Measurements from ENCODE around the gene TARM1. TPM values are rescaled to one million over a fixed set of nuclear protein-coding genes. Genes with fewer than 3 reads are reported as not detected.

The TARM1 gene
- total RNA-seq, result not detected in 2 replicates

DNA sequence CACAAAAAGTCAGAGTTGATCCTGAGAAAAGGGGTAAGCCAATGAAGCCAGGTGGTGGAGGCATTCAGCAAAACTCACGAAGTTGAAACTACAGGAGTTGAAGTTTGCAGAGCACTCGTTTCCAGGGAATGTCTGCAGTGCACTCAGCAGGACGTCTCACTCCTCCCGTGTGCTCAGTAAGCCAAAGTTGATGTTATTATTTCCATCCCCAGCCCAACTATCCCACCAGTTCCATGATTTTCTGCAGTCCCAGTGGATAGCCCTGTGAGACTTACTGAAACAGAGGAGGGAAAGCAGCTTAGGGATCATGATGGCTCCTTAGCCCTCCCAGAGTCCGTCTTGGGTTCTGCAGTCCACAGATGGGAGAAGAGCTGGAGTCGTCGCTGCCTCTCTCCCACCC is at the start of gene TARM1:
Gene TARM1, minus strand, starts transcription at position 334 of the 400 bp plus-strand sequence. Its CDS starts 25 bp downstream, at position 309.

DNA sequence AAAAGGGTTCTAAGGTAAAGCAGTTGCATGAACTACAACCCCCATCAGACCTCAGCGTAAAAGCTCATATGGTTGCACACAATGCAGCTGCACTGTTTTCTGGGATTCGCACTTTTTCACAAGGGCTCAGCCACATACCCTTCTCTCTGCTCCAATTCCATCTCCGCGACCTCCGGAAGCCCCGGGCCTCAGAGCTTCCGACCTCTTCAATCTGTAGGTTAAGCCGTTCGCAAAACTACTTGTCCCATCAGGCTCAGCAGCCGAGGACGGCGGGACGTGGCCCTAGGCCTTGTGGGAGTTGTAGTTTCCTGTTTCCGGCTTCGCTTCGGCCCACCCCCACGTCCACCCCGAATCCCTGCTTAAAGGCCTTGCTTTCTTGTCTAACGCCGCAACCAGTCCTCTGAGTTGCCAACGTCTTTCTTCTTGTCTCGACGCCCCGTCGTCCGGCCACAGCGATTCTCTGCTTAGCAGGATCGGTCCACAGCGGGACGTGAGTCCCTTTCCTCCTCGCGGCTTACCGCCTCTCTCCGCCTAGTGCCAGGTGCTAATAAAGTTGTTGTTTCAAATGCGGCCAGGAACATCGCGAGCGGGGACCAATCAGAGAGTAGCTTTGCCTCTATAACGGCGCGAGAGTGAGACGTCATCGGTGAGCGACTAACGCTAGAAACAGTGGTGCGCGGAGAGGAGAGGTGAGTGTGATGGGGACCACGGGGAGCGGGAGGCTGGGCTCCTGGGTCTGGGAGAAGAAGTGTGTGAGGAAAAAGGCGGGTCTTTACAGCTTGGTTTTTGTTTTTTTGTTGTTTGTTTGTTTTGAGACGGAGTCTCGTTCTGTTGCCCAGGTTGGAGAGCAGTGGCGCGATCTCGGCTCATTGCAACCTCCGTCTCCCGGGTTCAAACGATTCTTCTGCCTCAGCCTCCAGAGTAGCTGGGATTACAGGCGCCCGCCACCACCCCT is 34.2 kb upstream of the TARM1 start, which contains the start of the genes PRPF31 and TFPT:
Gene PRPF31, plus strand, starts transcription at position 646 of the 955 bp plus-strand sequence. CDS start 2,525 bp downstream, outside the sequence.
Gene TFPT, minus strand, starts transcription at position 549 of the 955 bp plus-strand sequence. Its CDS starts 388 bp downstream, at position 161.

GRCh38 chr19:54102421-54103169 is 21.4 kb upstream of the TARM1 start, which contains the start of gene NDUFA3:
Gene NDUFA3, plus strand, starts transcription at chr19:54102855. Its CDS starts 24 bp downstream, at chr19:54102879.

DNA sequence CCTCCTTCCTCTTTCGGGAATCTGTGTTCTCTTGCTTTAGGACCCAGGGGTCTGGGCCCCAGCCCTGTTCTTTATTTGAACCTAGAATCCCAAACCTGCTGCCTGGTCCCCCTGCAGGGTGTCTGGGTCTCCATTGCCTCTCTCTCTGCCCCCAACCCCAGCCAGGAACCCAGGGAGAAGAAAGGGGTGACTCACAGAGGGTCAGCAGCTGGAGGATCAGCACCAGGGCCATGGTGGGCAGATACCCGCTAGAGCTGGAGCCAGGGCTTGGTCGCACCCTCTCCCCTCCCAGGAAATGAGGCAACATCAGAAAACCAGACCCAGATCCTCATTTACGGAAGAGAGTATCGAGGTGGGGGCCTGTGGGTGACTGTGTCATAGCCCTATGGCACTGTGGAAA is 19.4 kb upstream of the TARM1 start, which contains the start of gene OSCAR:
Gene OSCAR, minus strand, starts transcription at position 243 of the 400 bp plus-strand sequence. Its CDS starts 11 bp downstream, at position 232.

DNA sequence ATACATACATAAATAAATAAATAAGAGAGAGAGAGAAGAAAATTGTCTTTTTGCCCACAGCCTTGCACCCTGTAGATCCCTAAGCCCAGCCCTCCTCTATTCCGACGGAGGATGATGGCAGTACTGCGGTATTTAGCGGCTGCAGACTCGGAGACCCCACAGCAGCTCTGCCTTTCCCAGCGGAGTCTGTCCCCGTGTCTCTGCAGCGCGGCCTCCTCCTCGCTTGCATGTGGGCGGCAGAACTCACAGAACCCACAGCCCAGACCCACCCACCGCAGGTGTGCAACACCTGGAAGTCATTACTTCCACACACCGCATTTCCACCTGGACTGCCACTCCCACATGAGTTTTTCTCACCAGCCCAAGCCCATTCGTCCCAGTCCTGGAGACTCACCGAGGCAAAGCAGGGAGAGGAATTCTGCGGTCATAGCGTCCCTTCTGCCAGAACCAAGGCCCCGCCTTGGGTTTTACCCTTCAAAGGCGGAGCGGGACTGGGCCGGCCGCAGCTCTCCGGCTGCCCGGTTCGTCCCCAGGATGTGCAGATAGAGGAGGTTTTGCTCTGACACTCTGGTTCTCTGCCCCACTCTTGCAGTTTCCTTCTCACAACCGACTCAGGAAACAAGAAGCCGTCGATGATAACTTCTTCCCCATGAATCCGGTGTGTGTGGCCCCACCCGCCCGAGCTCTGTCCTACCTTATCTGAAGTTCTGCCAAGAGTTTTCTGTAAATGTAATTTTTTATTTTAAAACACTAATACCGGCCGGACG is 17.6 kb downstream of the TARM1 start, which contains the start of gene VSTM1:
Gene VSTM1, minus strand, starts transcription at position 548 of the 767 bp plus-strand sequence. Its CDS starts 120 bp downstream, at position 428.

Other genes starting within 250 kb of the TARM1 start
- 113 and 130 TPM in 2 replicates for gene MYADM, start 213.5 kb downstream of the TARM1 start, total RNA-seq
- not detected in 2 replicates for gene PRKCG, start 199.2 kb downstream of the TARM1 start, total RNA-seq
- not detected in 2 replicates for gene CACNG7, start 172.1 kb downstream of the TARM1 start, total RNA-seq
- gene CACNG8, start 118.4 kb downstream of the TARM1 start, total RNA-seq, result 0.15 and 0.20 TPM in 2 replicates
- gene CACNG6, start 89.7 kb downstream of the TARM1 start, total RNA-seq, result 3.9 and 4.9 TPM in 2 replicates
- gene VSTM1, start 17.5 kb downstream of the TARM1 start, total RNA-seq, result not detected in 2 replicates
- not detected in 2 replicates for gene OSCAR, start 19.4 kb upstream of the TARM1 start, total RNA-seq
- gene NDUFA3, start 21.5 kb upstream of the TARM1 start, total RNA-seq, result 25.6 and 46.0 TPM in 2 replicates
- 57.4 and 58.0 TPM in 2 replicates for gene TFPT, start 34.3 kb upstream of the TARM1 start, total RNA-seq
- 107 and 123 TPM in 2 replicates for gene PRPF31, start 34.4 kb upstream of the TARM1 start, total RNA-seq
- 11.1 and 15.0 TPM in 2 replicates for gene CNOT3, start 56.4 kb upstream of the TARM1 start, total RNA-seq
- 5.9 and 9.5 TPM in 2 replicates for gene LENG1, start 78.4 kb upstream of the TARM1 start, total RNA-seq
- gene TMC4, start 91.8 kb upstream of the TARM1 start, total RNA-seq, result not detected in 2 replicates
- 176 and 214 TPM in 2 replicates for gene MBOAT7, start 108.2 kb upstream of the TARM1 start, total RNA-seq
- 92.1 and 103 TPM in 2 replicates for gene TSEN34, start 109.9 kb upstream of the TARM1 start, total RNA-seq
- gene RPS9, start 119.5 kb upstream of the TARM1 start, total RNA-seq, result 2,166 and 2,183 TPM in 2 replicates
- not detected in 2 replicates for gene LILRB3, start 141.6 kb upstream of the TARM1 start, total RNA-seq
- not detected in 2 replicates for gene LILRA6, start 161.4 kb upstream of the TARM1 start, total RNA-seq
- gene LILRB5, start 175.9 kb upstream of the TARM1 start, total RNA-seq, result not detected in 2 replicates
- not detected in 2 replicates for gene LILRB2, start 199.7 kb upstream of the TARM1 start, total RNA-seq
- gene LILRA5, start 231.8 kb upstream of the TARM1 start, total RNA-seq, result not detected in 2 replicates